ENCODE measurements around the gene MCCC1.

- TF ChIP-seq ZNF140 (tag by site-specific recombination; IDR thresholded peaks at IDR 0.05) (no peak), ZNF311 (tag by site-specific recombination; IDR thresholded peaks at IDR 0.05; ENCODE audit: borderline replicate concordance) (no peak), SP2 (tag by site-specific recombination; IDR thresholded peaks at IDR 0.05) (no peak), PBX3 (CRISPR knock-in tag; IDR thresholded peaks at IDR 0.05) (no peak)
These were observed 127.7 kb downstream of the MCCC1 start for GRCh38 chr3:182971637-182972036.
